DND-41 (cell line): ENCODE data around the gene C6orf120.

Experiments used
- EZH2 ChIP-seq: IDR thresholded peaks from 3 replicates; pipeline ENCODE4 v1.6.1; 2012; ENCODE audit warnings: borderline replicate concordance, low read depth, mild to moderate bottlenecking, moderate library complexity, low read length, inconsistent platforms; ENCODE audit not compliant: severe bottlenecking
- TF ChIP-seq, protein P1 (sequence below): IDR thresholded peaks from 2 replicates; pipeline ENCODE4 v1.5.1; 2012; ENCODE audit warnings: borderline replicate concordance, low read length, moderate library complexity, mild to moderate bottlenecking; ENCODE audit not compliant: poor library complexity, severe bottlenecking; ENCODE audit errors: extremely low read depth

DNA sequence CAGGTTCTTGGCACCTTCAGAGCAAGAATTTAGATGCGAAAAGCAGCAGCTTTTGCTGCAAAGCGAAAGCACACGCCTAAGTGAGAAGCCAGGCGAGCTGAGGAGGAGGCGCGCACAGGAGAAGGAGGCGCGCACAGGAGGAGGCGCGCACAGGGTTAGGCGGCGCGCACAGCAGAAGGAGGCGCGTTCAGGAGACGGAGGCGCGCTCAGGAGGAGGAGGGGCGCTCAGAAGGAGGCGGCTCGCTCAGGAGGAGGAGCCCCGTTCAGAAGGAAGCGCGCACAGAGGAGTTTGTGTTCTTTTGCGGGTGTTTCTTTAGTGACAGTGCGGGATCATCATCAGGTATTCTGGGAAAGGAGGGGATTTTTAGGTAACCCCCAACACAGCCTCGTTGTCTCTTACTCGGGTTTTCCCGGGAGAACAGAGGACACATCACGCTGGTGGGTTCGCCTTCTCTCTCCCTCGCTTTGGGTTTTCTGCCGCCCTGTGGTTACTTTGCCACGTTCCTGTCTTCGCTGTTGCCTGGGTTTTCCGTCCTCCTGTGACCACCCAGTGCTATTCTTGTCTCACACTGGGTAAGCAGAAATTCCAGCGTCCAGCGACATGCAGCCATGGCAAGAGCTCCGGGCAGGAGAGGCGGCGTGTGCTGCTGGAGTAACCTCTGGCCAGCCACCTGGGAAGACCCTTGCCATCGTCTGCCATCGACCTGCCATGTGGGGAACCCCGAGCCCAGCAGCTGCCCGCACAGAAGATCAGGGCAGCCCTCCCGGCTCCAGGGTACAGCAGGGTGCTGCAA, 47.1 kb upstream of the C6orf120 start:
- TF ChIP-seq, protein P1, sequence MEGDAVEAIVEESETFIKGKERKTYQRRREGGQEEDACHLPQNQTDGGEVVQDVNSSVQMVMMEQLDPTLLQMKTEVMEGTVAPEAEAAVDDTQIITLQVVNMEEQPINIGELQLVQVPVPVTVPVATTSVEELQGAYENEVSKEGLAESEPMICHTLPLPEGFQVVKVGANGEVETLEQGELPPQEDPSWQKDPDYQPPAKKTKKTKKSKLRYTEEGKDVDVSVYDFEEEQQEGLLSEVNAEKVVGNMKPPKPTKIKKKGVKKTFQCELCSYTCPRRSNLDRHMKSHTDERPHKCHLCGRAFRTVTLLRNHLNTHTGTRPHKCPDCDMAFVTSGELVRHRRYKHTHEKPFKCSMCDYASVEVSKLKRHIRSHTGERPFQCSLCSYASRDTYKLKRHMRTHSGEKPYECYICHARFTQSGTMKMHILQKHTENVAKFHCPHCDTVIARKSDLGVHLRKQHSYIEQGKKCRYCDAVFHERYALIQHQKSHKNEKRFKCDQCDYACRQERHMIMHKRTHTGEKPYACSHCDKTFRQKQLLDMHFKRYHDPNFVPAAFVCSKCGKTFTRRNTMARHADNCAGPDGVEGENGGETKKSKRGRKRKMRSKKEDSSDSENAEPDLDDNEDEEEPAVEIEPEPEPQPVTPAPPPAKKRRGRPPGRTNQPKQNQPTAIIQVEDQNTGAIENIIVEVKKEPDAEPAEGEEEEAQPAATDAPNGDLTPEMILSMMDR, result no peak
- TF ChIP-seq EZH2, result no peak
